ENCODE results near the gene SKIL.

Gene SKIL

DNA sequence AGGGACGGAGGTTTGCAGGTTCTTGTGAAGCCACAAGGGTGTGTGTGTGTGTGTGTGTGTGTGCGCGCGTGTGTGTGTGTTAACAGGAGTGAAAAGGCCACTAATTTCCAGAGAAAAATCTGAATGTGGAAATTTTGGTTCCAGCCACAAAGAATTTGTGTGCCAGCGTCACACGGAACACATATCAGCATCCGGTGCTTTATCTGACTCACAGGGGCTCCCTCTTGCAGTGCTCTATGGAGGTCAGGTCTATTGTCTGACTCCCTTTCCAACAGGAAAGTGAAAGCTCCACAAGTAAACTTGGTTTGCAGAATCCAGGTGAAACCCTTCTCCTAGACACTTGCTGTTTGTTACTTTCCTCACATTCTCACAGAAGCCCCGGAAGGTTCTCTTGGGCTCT lies 67.4 kb downstream of the SKIL start:
- TF ChIP-seq SPI1 (IDR thresholded peaks at IDR 0.05; ENCODE audit: borderline replicate concordance, low read depth) (no peak), POLR2AphosphoS5 (IDR thresholded peaks at IDR 0.05; ENCODE audit: low read depth) (no peak)
- TF ChIP-seq, protein P1, sequence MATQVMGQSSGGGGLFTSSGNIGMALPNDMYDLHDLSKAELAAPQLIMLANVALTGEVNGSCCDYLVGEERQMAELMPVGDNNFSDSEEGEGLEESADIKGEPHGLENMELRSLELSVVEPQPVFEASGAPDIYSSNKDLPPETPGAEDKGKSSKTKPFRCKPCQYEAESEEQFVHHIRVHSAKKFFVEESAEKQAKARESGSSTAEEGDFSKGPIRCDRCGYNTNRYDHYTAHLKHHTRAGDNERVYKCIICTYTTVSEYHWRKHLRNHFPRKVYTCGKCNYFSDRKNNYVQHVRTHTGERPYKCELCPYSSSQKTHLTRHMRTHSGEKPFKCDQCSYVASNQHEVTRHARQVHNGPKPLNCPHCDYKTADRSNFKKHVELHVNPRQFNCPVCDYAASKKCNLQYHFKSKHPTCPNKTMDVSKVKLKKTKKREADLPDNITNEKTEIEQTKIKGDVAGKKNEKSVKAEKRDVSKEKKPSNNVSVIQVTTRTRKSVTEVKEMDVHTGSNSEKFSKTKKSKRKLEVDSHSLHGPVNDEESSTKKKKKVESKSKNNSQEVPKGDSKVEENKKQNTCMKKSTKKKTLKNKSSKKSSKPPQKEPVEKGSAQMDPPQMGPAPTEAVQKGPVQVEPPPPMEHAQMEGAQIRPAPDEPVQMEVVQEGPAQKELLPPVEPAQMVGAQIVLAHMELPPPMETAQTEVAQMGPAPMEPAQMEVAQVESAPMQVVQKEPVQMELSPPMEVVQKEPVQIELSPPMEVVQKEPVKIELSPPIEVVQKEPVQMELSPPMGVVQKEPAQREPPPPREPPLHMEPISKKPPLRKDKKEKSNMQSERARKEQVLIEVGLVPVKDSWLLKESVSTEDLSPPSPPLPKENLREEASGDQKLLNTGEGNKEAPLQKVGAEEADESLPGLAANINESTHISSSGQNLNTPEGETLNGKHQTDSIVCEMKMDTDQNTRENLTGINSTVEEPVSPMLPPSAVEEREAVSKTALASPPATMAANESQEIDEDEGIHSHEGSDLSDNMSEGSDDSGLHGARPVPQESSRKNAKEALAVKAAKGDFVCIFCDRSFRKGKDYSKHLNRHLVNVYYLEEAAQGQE (IDR thresholded peaks at IDR 0.05; ENCODE audit: insufficient replicate concordance, low read depth): no peak
- TF ChIP-seq, protein P2, sequence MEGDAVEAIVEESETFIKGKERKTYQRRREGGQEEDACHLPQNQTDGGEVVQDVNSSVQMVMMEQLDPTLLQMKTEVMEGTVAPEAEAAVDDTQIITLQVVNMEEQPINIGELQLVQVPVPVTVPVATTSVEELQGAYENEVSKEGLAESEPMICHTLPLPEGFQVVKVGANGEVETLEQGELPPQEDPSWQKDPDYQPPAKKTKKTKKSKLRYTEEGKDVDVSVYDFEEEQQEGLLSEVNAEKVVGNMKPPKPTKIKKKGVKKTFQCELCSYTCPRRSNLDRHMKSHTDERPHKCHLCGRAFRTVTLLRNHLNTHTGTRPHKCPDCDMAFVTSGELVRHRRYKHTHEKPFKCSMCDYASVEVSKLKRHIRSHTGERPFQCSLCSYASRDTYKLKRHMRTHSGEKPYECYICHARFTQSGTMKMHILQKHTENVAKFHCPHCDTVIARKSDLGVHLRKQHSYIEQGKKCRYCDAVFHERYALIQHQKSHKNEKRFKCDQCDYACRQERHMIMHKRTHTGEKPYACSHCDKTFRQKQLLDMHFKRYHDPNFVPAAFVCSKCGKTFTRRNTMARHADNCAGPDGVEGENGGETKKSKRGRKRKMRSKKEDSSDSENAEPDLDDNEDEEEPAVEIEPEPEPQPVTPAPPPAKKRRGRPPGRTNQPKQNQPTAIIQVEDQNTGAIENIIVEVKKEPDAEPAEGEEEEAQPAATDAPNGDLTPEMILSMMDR (IDR thresholded peaks at IDR 0.05; ENCODE audit: insufficient read depth, low read length): no peak
- no peak overlapping the region for H3K4me3 ChIP-seq (replicated peaks; ENCODE audit: insufficient read depth, low read length)
- no peak for DNase-seq (ENCODE audit: low read depth in 1 of 2, low spot score in 1 of 2)
- no peak overlapping the region for H3K27ac ChIP-seq (replicated peaks)
- H3K27me3 ChIP-seq (ENCODE audit: insufficient read depth, poor library complexity, severe bottlenecking): peaks cover 8% of the 10 kb centered on the region

DNA sequence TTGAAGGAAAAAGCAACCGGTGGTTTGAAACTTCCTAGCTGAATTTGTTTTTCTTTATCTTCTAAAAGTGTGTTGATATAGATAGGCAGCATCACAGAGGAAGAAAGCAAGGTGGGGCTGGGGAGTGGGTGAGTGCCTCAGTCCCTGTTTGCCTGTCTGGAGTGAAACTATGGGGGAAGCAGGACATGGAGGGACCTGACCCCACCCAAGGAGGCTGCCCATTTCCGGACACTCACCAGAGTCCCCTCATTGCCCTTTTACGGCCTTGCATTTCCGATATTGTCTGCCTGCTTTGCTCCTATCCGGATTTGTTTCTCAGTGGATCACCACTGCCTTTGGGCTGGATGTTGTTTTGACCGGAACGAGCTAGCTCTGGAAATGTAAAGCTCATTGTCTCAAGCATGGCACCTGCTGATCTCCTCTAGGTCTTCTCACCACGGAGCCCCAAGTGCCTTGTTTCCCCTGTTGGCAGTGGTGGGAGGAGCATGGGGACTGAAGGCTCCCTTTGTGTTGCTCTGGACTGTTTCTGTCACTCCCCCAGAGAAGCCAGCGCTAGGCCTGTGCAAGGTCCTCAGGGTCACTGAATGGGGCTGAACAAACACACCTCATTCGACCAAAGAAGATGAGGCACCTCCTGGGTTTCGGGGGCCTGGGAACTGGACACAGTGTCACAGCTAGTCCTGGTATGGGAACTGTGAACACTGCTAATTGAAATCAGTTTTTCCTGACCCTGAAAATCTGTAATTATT lies 68.2 kb downstream of the SKIL start:
- DNase-seq (ENCODE audit: low read depth in 1 of 2, low spot score in 1 of 2): no peak
- TF ChIP-seq, protein P2 (IDR thresholded peaks at IDR 0.05; ENCODE audit: insufficient read depth, low read length): no peak
- TF ChIP-seq, protein P1 (IDR thresholded peaks at IDR 0.05; ENCODE audit: insufficient replicate concordance, low read depth): no peak
- TF ChIP-seq GABPA (IDR thresholded peaks at IDR 0.05; ENCODE audit: low read depth) (no peak), SPI1 (IDR thresholded peaks at IDR 0.05; ENCODE audit: borderline replicate concordance, low read depth) (no peak), POLR2AphosphoS5 (IDR thresholded peaks at IDR 0.05; ENCODE audit: low read depth) (no peak)
- H3K4me3 ChIP-seq (replicated peaks; ENCODE audit: insufficient read depth, low read length): no peak overlapping the region
- H3K27me3 ChIP-seq (ENCODE audit: insufficient read depth, poor library complexity, severe bottlenecking): no peaks in the 10 kb centered on the region
- no peak overlapping the region for H3K27ac ChIP-seq (replicated peaks)

DNA sequence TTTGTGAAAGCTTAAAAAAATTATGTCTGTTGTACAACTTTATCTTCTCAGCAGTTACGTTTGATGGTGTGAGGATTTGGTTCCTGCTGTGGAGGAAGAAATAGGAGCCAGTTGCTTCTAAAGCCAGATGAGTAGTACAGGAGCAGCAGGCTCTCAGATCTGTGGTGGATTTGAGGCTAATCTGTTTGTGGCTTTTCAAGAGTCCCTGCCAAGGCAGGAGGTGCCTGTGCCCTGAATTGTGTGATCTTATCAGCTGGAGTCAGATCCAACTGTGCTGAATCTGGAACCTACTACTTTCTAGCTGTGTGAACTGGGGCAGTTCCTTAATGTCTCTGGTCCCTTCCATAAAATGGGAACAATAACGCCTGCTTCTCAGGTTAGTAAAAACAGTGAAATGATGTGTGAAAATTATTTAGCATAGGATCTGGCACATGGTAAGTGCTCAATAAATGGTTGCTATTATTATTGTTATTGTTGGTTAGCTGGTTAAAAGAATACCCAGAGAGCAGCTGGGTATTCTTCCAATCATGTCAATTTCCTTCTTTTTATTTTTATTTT lies 68.8 kb downstream of the SKIL start:
- Histone ChIP-seq H3K27ac (replicated peaks) (no peak overlapping the region), H3K27me3 (ENCODE audit: insufficient read depth, poor library complexity, severe bottlenecking) (no peaks in the 10 kb centered on the region), H3K4me3 (replicated peaks; ENCODE audit: insufficient read depth, low read length) (no peak overlapping the region)
- no peak for DNase-seq (ENCODE audit: low read depth in 1 of 2, low spot score in 1 of 2)
- TF ChIP-seq, protein P1 (IDR thresholded peaks at IDR 0.05; ENCODE audit: insufficient replicate concordance, low read depth): no peak
- TF ChIP-seq SPI1 (IDR thresholded peaks at IDR 0.05; ENCODE audit: borderline replicate concordance, low read depth) (no peak), GABPA (IDR thresholded peaks at IDR 0.05; ENCODE audit: low read depth) (no peak), POLR2AphosphoS5 (IDR thresholded peaks at IDR 0.05; ENCODE audit: low read depth) (no peak)
- TF ChIP-seq, protein P2 (IDR thresholded peaks at IDR 0.05; ENCODE audit: insufficient read depth, low read length): no peak

Measured in HL-60 (cell line).